HG03135 (cell line): ENCODE data around the gene MICU1.
A peak's percentile ranks its signal among the peaks of the same experiment; 100 is the strongest.
"Not testable (repeated sequence)": the region's sequence is repeated elsewhere in the genome, so short reads cannot be mapped to it uniquely, and the experiment has no call there.

Source experiments
- ATAC-seq: cut with Tn5 transposase; IDR thresholded peaks from one replicate; pipeline ENCODE4 v1.9.1; 2021; ENCODE audit warnings: mild to moderate bottlenecking, moderate library complexity; ENCODE audit not compliant: unreplicated experiment

MICU1 gene, protein sequence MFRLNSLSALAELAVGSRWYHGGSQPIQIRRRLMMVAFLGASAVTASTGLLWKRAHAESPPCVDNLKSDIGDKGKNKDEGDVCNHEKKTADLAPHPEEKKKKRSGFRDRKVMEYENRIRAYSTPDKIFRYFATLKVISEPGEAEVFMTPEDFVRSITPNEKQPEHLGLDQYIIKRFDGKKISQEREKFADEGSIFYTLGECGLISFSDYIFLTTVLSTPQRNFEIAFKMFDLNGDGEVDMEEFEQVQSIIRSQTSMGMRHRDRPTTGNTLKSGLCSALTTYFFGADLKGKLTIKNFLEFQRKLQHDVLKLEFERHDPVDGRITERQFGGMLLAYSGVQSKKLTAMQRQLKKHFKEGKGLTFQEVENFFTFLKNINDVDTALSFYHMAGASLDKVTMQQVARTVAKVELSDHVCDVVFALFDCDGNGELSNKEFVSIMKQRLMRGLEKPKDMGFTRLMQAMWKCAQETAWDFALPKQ

DNA sequence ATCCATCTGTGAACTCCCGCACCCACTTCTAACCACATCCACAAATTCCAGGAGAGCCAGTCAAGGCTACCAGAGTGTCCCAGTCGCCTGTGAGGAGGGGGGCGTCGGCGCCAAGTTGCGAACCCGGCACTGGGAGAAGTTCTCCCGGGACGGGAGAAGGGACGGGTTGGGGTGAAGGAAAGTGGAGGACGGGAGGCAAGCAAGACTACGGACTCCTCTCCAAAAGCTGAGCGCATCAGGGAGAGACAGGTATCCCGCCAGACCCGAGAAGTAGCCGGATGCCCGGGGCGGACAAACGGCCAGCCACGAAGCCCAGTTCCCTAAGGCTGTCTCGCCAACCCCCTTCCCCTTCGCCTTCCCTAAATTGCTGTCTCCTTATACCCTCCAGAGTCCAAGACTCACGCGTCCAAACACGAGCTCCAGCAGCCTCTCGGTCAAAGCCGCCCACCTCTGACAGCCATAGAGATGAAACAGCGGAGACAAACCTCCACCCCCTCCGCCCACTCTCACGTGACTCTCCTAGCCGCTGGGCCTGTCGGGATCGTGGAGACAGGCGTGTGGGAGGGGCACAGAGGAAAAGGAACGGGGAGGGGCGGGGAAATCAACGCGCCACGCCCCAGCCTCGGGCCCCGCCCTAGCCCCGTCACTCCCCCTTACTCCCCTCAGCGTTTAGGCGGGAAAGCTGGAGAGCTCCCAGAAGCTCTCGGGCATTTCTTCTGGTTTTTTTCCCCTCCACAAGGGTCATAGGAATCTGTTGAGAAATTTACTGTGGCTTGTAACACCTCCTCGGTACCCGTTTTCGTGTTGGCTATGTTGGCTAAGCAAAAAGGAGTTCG is at the start of gene MICU1:
Gene MICU1 (minus strand): TSS at position 472 of the 836 bp plus-strand sequence. CDS start 59,286 bp downstream, outside the sequence.
- ATAC-seq: peak; percentile 97

DNA sequence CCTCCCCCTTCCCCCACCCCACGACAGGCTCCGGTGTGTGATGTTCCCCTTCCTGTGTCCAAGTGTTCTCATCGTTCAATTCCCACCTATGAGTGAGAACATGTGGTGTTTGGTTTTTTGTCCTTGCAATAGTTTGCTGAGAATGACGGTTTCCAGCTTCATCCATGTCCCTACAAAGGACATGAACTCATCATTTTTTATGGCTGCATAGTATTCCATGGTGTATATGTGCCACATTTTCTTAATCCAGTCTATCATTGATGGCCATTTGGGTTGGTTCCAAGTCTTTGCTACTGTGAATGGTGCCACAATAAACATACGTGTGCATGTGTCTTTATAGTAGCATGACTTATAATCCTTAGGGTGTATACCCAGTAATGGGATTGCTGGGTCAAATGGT is 48.3 kb upstream of the MICU1 start:
- not testable (repeated sequence) for ATAC-seq

DNA sequence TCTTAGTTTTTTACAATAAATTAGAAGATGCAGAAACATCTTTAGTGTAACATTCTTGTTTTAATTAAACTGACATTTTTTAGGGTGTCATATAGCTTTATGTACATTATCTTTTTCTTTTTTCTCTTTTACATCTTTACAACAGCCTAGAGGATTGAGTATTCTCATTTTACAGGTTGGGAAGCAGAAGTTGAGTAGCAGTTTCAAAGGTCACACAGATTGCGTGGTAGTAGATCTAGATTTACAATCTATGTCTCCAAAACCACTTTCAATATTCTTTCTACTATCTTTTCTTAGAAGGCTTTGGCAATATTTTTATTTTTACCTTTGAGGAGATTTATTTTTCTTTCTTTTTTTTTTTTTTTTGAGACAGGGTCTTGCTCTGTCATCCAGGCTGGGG is 47.4 kb upstream of the MICU1 start:
- ATAC-seq: no peak

DNA sequence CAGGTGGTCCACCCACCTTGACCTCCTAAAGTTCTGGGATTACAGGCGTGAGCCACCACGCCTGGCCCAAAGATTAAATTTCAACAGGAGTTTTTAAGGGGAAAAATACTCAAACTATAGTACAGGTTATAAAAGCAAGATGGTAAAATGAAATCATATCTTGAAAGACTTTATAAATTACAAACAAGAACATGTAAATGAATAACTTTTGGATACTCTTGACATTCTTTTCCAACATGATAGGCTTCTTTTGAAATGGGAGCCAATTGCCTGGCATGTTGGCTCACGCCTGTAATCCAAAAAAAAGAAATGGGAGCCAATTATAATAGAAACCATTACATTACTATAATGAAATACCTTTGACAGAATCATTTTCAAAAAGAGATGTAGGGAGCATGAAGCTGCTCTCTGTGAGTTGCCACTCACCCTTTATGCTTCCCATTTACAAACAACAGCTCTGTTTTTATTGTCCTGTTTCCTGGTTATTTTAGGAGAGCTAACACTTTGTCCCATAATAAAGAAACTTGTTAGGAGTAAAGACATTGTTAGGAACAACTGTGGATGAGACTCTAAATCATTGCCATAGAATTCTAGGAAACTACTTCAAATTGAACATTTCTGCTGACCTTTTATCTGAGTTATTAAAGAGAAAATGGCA is 41.5 kb upstream of the MICU1 start:
- ATAC-seq: no peak

DNA sequence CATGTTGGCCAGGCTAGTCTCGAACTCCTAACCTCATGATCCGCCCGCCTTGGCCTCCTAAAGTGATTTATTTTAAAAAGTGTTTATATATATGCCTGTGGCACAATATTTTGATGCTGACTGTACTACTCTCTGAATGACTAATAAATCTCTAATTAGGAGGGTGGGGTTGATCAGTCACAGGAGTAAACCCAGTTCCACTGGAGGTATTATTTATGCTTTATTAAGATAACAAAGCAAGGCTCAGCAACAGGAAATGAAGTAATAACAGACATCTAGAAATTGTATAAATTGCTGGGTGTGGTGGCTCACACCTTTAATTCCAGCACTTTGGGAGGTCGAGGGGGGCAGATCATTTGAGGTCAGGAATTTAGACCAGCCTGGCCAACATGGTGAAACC is 40.0 kb upstream of the MICU1 start:
- ATAC-seq: no peak

DNA sequence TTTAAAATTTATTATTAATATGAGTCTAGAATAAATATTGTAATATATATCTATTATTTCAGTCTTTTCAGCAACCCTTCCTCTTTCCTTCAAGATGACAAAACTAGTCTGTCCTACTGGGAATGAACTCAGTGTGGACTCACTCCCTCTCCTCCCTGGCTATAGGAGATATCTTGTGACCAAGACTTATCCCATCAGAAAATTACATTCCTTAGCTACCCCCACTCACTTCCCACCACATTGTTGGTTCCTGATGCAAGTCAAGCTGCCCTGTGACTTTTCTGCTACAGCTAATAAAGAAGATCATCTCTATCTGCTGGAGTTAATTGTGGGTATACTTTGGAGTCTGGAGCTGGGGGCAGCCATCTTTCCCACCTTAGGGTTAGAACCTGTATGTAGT is 38.1 kb upstream of the MICU1 start:
- no peak for ATAC-seq

DNA sequence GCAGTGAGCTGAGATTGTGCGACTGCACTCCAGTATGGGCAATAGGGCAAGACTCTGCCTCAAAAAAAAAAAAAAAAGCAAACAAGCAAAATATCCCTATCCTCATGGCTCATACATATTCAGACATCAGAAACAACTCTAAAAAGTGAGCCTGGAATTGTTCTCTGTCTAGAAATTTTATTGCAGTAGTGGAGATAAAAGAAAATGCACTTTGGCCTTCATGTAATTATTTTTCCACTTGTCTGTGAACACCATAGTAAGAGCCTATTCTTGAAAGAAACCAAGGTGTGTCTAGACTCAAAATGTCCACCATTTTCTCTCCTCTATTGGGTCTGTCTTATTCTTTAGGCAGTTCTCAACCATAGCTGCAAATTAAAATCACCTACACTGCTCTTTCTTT is 35.6 kb upstream of the MICU1 start:
- ATAC-seq: no peak

DNA sequence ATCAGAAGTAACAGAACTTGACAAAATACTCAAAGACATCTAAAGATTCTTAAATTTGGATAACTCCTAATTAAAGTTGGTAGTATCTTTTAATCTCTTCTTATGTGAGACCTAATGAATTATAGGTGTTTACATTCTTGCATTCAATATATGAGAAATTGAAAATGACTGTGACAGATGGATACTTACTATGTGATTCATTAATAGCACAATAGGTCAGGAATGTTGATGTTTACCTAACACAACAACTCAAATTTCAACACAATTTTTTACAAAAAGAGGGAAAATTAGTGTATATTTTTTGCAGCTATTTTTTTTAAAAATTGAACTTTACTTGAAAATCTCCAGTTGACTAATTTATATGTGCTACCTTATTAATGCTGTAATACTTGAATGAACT is 34.3 kb upstream of the MICU1 start:
- no peak for ATAC-seq

DNA sequence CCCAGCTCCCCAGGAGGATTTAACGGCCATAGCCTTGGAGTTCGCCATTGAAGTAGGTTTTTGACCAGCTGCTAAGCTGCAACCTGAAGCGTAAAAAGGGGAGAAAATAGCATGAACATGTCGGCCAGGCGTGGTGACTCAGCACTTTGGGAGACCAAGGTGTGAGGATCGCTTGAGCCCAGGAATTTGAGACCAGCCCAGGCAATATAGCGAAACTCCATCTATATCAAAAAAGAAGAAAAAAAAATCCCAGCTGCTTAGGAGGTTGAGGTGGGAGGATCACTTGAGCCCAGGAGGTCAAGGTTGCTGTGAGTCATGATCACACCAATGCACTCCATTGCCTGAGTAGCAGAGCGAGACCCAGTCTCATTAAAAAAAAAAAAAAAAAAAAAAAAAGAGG is 33.8 kb upstream of the MICU1 start:
- no peak for ATAC-seq

DNA sequence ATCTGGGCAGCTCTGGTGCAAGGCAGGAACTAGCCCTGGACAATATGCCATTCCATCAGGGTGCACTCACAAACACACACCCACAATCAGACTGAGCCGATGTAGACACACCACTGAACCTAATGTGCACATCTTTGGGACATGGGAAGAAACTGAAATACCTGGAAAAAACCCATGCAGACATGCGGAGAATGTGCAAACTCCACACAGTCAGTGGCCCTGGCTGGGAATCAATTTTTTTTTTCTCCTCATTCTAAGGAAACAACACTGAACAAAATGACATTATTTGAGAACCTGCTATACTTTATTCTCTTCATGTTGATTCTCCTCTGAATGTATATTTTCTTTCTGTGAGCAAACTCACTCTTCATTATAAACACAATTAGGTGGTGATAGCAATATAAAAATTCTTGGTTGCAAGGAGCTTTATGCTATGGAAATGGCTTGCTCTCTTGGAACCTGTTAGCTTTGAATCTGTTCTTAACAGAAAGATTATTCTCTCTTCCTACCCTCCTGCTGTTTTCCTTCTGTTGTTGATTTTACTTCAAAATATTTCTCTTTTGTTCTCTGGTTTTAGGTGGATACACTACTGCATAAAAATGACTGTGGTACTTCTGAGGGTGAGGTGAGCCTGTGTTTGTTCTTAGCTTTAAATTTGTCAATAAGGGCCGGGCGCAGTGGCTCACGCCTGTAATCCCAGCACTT is 33.0 kb upstream of the MICU1 start:
- no peak for ATAC-seq

DNA sequence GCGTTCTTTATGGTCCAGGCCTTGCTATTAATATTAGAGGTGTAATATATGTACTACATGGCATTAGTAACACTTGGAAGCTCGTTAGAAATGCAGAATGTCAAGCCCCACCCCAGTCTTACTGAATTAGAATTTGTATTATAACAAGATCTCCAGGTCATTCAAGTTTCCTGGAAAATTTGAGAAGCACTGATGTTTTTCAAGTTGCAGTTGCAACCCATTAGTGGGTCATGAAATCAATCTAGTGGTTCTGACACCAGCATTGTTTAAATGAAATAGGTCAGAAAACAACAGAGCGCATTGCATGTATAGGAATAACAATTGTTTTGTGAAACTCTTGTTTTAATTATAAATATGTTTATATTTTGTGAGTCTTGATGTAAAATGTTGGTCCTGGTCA is 28.8 kb upstream of the MICU1 start:
- no peak for ATAC-seq

DNA sequence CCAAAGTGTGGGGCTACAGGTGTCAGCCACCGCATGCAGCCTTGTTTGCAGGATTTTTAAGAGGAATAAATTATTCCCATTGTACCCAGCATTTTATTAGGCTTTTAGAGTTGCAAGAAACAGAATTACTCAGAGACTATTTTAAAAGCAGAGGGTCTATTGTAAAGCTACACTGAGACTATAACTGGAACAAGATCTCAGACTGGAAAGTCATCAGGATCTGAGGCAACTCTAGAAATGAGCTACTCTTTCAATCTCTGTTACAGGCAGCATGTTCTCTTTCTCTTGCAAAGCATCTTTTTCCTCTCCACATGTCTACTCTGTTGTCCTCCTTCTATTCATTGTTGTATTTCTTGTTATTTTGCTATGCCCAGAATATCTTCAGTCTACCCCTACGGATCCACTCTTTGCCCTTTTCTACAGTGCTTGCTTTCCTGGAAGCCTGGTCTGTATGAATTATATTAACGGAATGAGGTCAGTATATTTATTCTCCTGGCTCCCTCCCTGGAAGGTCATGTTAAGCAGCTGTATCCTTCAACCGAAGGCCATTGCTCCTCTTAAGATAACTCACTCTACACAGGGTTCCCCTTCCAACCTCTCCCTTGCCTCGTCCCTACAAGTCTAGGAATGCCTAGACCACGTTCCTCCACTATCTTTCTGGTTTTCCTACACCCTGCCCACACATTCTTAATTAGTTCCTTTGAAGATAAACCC is 27.7 kb upstream of the MICU1 start:
- no peak for ATAC-seq

DNA sequence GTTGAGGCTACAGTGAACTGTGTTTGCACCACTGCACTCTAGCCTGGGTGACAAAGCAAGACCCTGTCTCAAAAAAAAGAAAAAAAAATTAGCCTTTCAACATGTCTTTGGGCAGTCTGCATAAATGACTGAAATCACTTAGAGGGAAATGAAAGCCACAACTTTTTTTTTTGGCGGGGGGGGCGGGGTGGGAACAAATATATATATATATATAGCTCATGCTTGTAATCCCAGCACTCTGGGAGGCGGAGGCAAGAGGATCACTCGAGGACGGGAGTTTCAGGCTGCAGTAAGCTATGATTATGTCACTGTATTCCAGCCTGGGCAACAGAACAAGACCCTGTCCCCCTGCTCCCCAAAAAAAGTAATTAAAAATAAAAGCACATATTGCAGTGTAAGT is 23.4 kb upstream of the MICU1 start:
- no peak for ATAC-seq

DNA sequence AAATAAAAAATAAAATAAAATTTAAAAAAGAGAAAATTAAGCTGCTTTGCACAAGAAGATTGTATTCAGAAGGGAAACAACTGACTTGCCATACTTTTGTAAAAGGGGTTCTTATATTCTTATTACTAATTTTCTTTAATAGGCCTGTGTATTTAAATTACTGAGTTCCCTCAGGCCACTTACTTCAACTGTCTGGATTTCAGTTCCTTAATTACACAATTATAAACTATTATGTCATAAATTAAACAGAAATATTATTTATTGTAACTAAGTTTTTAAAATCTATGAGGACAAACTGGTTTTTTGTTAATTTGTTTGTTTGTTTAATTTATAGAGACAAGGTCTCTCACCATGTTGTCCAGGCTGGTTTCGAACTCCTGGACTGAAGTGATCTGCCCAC is 22.4 kb upstream of the MICU1 start:
- ATAC-seq: no peak

DNA sequence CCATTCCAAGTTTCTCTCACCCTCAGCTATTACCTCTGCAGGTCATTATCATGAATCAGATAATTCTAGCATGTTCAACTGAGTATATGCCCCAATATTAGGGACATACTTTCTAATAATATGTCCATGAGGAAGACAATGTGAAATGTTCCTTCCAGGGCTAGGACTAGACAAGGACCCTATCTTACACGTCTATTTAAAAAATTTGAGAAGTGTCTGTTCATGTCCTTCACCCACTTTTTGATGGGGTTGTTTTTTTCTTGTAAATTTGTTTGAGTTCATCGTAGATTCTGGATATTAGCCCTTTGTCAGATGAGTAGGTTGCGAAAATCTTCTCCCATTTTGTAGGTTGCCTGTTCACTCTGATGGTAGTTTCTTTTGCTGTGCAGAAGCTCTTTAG is 21.1 kb upstream of the MICU1 start:
- not testable (repeated sequence) for ATAC-seq

DNA sequence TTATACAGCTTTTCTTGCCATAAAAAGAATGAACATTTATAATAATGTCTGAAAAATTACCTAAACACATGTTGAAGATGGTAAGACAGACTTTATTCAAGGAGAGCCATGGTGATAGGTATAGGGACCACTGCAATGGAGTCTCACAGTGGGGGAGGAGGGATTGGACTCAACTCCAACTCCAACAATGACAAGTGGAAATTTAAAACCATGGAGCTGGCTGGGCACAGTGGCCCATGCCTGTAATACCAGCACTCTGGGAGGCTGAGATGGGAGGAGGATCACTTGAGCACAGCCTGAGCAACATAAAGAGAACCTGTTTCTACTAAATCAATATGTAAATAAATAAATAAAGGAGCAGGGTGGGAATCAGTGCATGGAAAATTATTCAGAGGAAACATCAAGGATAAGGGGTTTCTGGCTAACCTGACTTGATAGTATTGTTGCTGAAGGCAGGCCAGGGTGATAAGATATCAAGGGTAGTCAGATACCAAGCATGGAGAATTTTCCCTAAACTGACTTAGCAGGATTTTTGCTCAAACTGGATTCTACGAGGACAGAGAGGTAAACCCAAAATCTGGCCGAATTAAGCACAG is 19.5 kb upstream of the MICU1 start:
- ATAC-seq: no peak

DNA sequence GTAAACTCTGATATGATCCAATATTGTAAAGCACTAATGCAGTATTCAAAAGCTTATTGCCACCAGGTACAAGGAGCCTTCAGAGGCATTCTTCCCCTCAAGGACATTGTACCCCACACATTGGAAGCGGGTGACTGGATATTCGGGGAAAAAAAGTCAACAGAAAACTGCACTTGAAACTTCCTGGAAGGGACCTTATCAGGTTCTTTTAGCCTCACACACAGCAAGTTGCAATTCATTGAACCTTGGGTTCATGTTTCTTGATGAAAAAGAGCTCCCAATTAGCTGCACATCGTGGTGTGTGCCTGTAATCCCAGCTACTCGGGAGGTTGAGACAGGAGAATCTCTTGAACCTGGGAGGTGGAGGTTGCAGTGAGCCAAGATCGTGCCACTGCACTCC is 16.4 kb upstream of the MICU1 start:
- ATAC-seq: no peak

DNA sequence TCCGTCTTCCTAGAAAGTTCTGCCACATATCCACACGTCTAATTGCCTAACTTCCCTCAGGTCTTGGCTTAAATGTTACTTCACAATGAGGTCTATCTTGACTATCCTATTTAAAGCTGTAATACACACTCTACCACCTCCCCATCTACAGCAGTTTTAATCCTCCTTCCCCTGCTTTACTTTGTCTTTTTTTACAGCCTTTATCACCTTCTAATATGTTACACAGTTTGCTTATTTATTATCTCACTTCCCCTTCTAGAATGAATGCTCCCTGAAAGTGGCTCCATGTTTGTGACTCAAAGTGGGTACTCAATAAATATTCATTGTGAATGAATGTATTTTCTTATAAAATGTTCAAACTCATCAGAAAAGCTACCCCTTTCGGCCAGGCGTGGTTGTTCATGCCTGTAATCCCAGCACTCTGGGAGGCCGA is 13.6 kb upstream of the MICU1 start:
- ATAC-seq: no peak

DNA sequence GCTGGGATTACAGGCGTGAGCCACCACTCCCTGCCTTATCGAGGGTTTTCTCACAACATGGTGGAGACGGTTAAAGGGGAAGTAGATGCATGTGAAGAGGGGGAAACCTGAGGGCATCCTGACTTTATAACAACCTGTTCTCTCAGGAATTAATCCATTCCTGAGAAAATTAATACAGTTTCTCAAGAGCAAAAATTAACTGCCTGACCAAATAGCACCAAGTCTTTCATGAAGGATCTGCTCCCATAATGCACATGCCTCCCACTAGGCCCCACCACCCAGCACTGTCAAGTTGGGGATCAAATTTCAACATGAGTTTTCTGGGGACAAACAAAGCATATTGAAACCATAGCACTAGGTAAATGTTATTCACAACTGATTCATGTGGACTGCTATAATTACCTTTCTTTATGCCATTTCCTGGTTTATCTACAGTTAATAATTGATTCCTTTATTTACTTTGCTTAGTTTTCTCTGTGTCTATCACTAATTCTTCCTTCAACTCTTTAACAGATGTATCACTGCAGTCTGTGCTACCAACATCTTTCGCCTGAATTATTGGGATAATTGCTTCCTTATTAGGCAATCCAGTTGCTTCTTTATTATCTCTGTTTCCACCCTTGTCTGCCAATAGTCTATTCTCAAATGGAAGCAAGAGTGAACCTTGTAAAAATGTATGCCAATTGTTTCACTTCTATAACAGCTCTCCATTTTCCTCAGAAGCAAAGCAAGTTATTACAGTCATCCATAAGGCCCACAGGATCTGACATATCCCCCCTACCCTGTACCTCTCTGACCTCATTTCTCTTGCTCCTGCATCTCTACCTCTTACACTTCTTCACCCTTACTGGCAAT is 12.9 kb upstream of the MICU1 start:
- no peak for ATAC-seq
